HG03565 (cell line): ENCODE measurements around the gene EPHB2.
"Not testable (repeated sequence)": the region's sequence is repeated elsewhere in the genome, so short reads cannot be mapped to it uniquely, and the experiment has no call there.

Experiments
- ATAC-seq: cut with Tn5 transposase; IDR thresholded peaks from one replicate; pipeline ENCODE4 v1.9.1; 2021; ENCODE audit warnings: mild to moderate bottlenecking, moderate library complexity; ENCODE audit not compliant: unreplicated experiment

The EPHB2 gene

GRCh38 chr1:22689505-22689904, 21.1 kb upstream of the EPHB2 start:
- ATAC-seq, result no peak

DNA sequence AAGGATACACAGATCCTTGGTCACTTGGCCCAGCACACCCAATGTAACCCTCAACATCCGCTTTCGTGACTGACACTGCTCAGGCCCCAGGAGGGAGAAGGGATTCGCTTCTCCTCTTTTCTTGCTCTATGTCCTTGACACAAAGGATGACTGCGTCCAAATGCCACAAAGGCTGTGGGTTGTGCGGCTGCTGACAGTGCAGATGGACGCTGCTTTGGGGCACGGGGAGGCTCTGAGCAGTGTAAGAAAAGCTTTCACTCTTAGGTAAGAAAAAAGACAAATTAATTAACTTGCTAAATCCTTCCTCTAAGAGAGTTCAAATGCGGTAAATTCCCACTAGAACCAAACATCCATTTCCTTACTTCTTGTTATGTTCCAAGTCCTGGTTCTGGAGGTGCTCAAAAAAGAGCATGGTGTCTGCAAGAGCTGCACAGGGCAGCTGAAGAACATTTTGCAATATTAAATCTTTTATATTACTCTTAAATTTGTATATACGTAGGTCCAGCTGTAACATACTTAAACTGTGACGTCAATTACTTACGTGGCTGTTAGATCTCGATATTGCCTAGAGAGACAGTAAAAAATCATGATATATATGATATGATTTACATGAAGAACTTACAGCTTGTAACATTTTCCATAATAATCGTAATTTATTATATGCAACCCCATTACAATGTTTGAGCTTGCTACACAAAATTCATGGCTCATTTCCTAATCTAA, 19.4 kb upstream of the EPHB2 start:
- no peak for ATAC-seq

- no peak for ATAC-seq
These were observed 16.5 kb upstream of the EPHB2 start for GRCh38 chr1:22694172-22694571.

DNA sequence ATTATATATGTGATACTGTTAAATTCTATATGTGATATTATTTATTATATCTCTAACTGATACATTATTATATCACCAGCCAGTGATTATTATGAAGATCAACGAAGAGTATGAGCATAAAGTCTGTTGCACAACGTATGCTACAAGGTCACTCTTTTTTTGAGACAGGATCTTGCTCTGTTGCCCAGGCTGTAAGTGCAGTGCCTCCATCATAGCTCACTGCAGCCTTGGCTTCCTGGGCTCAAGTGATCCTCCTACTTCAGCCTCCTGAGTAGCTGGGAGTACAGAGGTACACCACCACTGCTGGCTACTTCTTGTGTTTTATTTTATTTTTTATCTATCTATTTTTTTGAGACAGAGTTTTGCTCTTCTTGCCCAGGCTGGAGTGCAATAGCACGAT, 14.0 kb upstream of the EPHB2 start:
- ATAC-seq, result no peak

DNA sequence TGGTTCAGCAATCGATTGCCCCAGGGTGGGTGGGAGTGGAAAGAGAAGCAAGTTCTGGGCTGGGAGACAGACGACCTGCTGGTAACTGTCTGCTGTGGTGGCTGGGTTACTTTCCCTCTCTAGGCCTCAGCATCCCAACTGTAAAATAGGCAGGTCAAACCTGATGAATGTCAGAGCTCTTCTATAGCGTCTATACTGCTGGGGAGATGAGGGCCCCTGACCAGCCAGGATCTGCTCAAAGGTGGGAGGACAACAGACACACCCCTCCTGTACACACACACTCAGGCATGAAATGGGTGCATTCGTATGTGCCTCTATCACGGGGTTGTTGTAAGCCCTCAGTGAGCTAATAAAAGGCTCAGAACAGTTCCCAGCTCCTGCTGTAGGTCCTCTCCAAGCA, 12.7 kb upstream of the EPHB2 start:
- ATAC-seq, result no peak

- ATAC-seq, result no peak
These were observed 10.7 kb upstream of the EPHB2 start for GRCh38 chr1:22699681-22700520.

GRCh38 chr1:22702296-22703085, 8.1 kb upstream of the EPHB2 start:
- ATAC-seq, result no peak

- ATAC-seq, result no peak
These were observed 6.1 kb upstream of the EPHB2 start for GRCh38 chr1:22704440-22705067.

DNA sequence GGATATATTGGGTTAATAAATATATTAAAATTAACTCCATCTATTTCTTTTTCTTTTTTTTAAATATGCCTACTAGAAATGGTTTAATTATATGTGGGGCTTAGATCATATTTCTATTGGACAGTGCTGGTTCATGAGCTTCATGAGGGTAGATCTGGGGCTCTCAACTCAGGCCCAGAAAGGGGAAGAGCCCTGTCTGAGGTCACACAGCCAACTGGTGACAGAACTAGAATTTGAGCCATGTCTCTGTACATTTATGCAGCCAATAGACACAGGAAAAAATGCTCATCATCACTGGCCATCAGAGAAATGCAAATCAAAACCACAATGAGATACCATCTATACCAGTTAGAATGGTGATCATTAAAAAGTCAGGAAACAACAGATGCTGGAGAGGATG, 5.1 kb upstream of the EPHB2 start:
- ATAC-seq, result no peak

- not testable (repeated sequence) for ATAC-seq
These were observed 4.5 kb upstream of the EPHB2 start for GRCh38 chr1:22706100-22706499.

- no peak for ATAC-seq
These were observed 1.9 kb upstream of the EPHB2 start for GRCh38 chr1:22708777-22709176.

GRCh38 chr1:22709227-22709626, 1.4 kb upstream of the EPHB2 start:
- ATAC-seq, result no peak

- no peak for ATAC-seq
These were observed 543 bp upstream of the EPHB2 start for GRCh38 chr1:22709891-22710700.

GRCh38 chr1:22711071-22711470, 432 bp downstream of the EPHB2 start:
- no peak for ATAC-seq

GRCh38 chr1:22711591-22712501, 1.2 kb downstream of the EPHB2 start:
- ATAC-seq, result no peak

DNA sequence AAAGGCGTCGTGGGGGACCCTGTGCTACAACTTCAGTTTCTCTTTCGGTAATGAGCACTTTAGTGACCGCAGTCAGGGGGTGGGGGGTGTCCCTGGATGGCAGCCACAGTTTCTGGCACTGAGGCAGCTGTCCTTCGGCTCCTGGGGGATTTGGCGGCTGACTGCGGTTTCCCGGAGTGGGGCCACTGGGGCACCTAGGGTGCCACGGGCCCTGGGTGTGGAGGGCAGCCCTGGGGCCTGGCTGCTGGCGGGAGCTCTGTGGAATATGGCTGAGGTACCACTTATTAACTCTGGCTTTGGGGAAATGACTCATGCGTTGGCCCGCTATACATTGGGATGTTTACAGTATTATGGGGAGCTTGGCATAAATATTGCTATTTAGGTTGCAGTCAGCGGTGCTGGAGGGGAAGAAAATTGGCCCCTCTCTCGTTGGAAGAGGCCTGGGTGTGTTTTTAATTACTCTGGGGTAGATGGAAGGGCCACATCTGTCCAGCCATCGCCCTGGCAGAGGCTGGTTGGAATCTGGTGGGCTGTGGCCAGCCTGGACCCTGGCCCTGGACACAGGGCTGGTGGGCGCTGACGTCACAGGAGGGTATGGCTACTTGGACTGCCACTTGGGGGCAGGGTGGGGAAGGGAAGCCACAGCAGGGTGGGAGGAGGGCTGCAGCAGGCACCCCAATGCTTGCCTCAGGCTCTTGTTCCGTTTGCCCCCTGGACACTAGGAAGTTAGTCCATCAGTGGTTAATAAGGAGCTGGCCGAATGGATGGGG, 2.0 kb downstream of the EPHB2 start:
- ATAC-seq, result no peak

DNA sequence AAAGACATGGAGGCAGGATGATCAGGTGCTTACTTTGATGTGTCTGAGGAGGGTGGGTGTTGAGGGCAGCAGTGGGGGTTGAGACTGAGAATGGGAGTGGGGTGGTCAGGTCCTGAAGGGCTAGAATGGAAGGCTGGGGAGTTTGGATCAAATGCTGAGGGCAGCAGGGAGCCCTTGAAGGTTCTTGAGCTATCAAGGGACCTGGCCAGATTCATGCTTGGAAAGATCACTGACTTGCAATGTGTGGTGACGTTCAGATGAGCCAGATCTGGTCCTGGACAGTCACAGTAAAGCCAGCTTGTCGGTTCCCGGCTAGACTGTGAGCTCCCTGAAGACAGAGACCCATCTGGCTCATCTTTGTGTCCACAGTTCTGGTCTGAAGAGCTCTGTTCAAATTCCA, 3.8 kb downstream of the EPHB2 start:
- ATAC-seq, result no peak

- ATAC-seq, result no peak
These were observed 6.6 kb downstream of the EPHB2 start for GRCh38 chr1:22717037-22717760.
